ENCODE data around the gene HK1.

The HK1 gene

DNA sequence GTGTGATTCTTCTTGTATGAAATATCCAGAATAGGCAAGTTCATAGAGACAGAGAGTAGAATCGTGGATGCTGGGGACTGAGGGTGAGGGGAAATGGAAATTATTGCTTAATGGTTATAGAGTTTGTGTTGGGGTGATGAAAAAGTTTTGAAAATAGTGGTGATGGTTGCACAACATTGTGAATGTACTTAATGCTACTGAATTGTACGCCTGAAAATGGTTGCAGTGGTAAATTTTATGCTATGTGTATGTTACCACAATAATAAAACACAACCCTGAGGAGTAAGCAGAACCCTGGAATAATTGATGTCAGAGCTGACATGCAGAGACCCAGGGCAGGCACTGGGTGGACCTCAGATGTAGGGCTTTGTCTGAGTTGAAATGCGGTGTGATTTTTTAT lies 80.9 kb downstream of the HK1 start:
- no peak overlapping the region for H3K4me3 ChIP-seq (ENCODE audit: low read length)
- H3K4me2 ChIP-seq (ENCODE audit: low read length): no peak overlapping the region
- H3K9me3 ChIP-seq (ENCODE audit: insufficient read depth, low read length): no peaks in the 10 kb centered on the region
- no peaks in the 10 kb centered on the region for H3K27me3 ChIP-seq (ENCODE audit: low read depth, low read length)
- H3K4me1 ChIP-seq (ENCODE audit: low read length): no peaks in the 10 kb centered on the region
- H3K9ac ChIP-seq (ENCODE audit: low read length): no peak overlapping the region
- no peaks in the 10 kb centered on the region for H3K36me3 ChIP-seq (replicated peaks; ENCODE audit: low read depth, low read length)
- TF ChIP-seq EZH2phosphoT487 (IDR thresholded peaks at IDR 0.05; ENCODE audit: low read depth): no peak
- TF ChIP-seq, protein P1, sequence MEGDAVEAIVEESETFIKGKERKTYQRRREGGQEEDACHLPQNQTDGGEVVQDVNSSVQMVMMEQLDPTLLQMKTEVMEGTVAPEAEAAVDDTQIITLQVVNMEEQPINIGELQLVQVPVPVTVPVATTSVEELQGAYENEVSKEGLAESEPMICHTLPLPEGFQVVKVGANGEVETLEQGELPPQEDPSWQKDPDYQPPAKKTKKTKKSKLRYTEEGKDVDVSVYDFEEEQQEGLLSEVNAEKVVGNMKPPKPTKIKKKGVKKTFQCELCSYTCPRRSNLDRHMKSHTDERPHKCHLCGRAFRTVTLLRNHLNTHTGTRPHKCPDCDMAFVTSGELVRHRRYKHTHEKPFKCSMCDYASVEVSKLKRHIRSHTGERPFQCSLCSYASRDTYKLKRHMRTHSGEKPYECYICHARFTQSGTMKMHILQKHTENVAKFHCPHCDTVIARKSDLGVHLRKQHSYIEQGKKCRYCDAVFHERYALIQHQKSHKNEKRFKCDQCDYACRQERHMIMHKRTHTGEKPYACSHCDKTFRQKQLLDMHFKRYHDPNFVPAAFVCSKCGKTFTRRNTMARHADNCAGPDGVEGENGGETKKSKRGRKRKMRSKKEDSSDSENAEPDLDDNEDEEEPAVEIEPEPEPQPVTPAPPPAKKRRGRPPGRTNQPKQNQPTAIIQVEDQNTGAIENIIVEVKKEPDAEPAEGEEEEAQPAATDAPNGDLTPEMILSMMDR (IDR thresholded peaks at IDR 0.05; ENCODE audit: low read depth, low read length): no peak
- H3K27ac ChIP-seq (ENCODE audit: low read length): no peak overlapping the region
- no peaks in the 10 kb centered on the region for H4K20me1 ChIP-seq (ENCODE audit: insufficient read depth, low read length)
- no peaks in the 10 kb centered on the region for H3K79me2 ChIP-seq (ENCODE audit: low read length)
- H2AFZ ChIP-seq (ENCODE audit: low read depth, low read length): no peak overlapping the region

DNA sequence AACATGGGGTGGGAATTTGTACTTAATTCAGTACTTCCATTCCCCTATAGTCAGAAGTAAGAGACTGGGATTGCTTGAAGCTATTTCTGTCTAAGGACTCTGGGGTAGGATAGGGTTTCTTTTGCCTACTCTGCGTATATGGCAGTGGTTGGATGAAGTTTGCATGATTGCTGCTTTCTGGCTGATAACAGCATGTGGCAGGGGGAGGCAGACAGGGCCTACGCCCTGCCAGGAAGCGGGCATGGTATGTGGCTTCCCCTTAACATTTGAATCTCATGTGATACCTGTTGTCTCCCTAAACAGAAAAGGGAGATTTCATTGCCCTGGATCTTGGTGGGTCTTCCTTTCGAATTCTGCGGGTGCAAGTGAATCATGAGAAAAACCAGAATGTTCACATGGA lies 81.3 kb downstream of the HK1 start:
- no peak overlapping the region for H3K27ac ChIP-seq (ENCODE audit: low read length)
- H3K27me3 ChIP-seq (ENCODE audit: low read depth, low read length): no peaks in the 10 kb centered on the region
- H3K79me2 ChIP-seq (ENCODE audit: low read length): no peaks in the 10 kb centered on the region
- no peak overlapping the region for H3K9ac ChIP-seq (ENCODE audit: low read length)
- H3K4me3 ChIP-seq (ENCODE audit: low read length): no peak overlapping the region
- H3K4me2 ChIP-seq (ENCODE audit: low read length): no peak overlapping the region
- H3K36me3 ChIP-seq (replicated peaks; ENCODE audit: low read depth, low read length): no peaks in the 10 kb centered on the region
- no peak overlapping the region for H2AFZ ChIP-seq (ENCODE audit: low read depth, low read length)
- no peaks in the 10 kb centered on the region for H4K20me1 ChIP-seq (ENCODE audit: insufficient read depth, low read length)
- no peaks in the 10 kb centered on the region for H3K9me3 ChIP-seq (ENCODE audit: insufficient read depth, low read length)
- no peak for TF ChIP-seq EZH2phosphoT487 (IDR thresholded peaks at IDR 0.05; ENCODE audit: low read depth)
- TF ChIP-seq, protein P1 (IDR thresholded peaks at IDR 0.05; ENCODE audit: low read depth, low read length): no peak
- no peaks in the 10 kb centered on the region for H3K4me1 ChIP-seq (ENCODE audit: low read length)

DNA sequence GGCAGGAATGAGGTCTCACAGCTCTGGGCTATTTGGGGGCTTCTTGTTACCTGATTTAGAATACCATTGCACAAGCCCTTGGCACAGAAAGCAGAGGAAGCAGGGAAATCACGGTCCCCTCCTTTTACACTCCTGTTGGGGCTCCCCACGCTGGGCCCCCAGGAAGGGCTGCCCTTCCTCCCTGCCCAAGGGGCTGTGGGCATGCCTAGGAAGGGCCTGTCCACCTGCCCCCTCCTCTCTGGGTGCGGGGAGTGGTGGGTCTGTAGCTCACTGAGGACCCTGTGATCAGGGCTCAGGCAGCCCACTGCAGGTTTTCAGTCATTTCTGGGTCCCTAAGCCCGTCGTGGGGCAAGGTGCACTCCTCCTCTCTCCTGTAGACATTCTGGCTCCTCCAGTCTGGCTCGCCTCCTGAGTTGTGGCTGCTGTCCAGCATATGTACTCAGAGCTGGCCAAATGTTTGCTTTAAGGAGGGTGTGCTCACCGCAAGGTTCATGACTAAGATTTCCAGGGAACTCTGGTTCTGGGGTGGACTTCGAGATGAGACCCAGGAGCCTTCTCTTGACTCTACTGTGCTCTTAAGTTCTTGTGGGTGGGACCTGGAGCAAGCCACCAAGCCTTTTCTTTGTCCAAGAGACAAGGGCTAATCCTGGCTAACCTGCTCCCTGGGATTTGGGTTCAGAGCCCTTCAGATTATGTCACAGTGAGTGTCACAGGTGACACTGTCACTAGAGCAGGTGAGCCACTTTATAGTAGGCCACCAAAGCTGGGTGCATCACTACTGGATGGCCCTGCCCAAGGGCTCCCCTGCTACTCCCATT lies 82.4 kb downstream of the HK1 start:
- TF ChIP-seq, protein P1 (IDR thresholded peaks at IDR 0.05; ENCODE audit: low read depth, low read length): no peak
- no peak for TF ChIP-seq EZH2phosphoT487 (IDR thresholded peaks at IDR 0.05; ENCODE audit: low read depth)
- Histone ChIP-seq H3K9ac (ENCODE audit: low read length) (no peak overlapping the region), H4K20me1 (ENCODE audit: insufficient read depth, low read length) (no peaks in the 10 kb centered on the region), H3K4me1 (ENCODE audit: low read length) (no peaks in the 10 kb centered on the region), H3K9me3 (ENCODE audit: insufficient read depth, low read length) (no peaks in the 10 kb centered on the region), H3K36me3 (replicated peaks; ENCODE audit: low read depth, low read length) (no peaks in the 10 kb centered on the region), H3K4me3 (ENCODE audit: low read length) (no peak overlapping the region), H3K27ac (ENCODE audit: low read length) (no peak overlapping the region), H2AFZ (ENCODE audit: low read depth, low read length) (no peak overlapping the region), H3K4me2 (ENCODE audit: low read length) (no peak overlapping the region), H3K79me2 (ENCODE audit: low read length) (no peaks in the 10 kb centered on the region), H3K27me3 (ENCODE audit: low read depth, low read length) (no peaks in the 10 kb centered on the region)

DNA sequence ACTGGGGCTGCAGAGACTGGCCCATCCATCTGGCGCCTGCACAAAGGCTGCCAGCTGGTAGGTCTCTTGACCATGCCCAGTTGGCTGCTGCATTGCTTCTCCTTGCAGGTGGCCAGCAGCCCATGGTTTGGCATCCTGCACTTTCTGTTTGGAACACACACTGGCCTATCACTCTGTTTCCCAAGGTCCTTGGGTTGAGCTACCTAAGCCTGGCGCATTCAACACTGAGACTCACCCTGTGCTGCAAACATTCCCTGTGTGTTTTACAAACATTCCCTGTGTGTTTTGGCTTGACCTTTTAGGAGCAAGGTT lies 83.0 kb downstream of the HK1 start:
- no peak overlapping the region for H3K27ac ChIP-seq (ENCODE audit: low read length)

More for the DNA sequence above, 83.0 kb downstream of the HK1 start:
- H3K4me3 ChIP-seq (ENCODE audit: low read length): no peak overlapping the region
- no peaks in the 10 kb centered on the region for H4K20me1 ChIP-seq (ENCODE audit: insufficient read depth, low read length)
- H3K4me2 ChIP-seq (ENCODE audit: low read length): no peak overlapping the region
- H3K79me2 ChIP-seq (ENCODE audit: low read length): no peaks in the 10 kb centered on the region
- H3K4me1 ChIP-seq (ENCODE audit: low read length): no peaks in the 10 kb centered on the region
- no peaks in the 10 kb centered on the region for H3K27me3 ChIP-seq (ENCODE audit: low read depth, low read length)
- no peak overlapping the region for H2AFZ ChIP-seq (ENCODE audit: low read depth, low read length)
- H3K9me3 ChIP-seq (ENCODE audit: insufficient read depth, low read length): no peaks in the 10 kb centered on the region
- H3K36me3 ChIP-seq (replicated peaks; ENCODE audit: low read depth, low read length): no peaks in the 10 kb centered on the region
- H3K9ac ChIP-seq (ENCODE audit: low read length): no peak overlapping the region
- TF ChIP-seq, protein P1 (IDR thresholded peaks at IDR 0.05; ENCODE audit: low read depth, low read length): no peak
- no peak for TF ChIP-seq EZH2phosphoT487 (IDR thresholded peaks at IDR 0.05; ENCODE audit: low read depth)
